ENCODE results near the gene OGFR.

Gene OGFR

GRCh38 chr20:62760471-62760855 lies 44.2 kb upstream of the OGFR start:
- DNase-seq (ENCODE audit: low read depth), result no peak
- TF ChIP-seq, protein P1, sequence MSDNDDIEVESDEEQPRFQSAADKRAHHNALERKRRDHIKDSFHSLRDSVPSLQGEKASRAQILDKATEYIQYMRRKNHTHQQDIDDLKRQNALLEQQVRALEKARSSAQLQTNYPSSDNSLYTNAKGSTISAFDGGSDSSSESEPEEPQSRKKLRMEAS (IDR thresholded peaks at IDR 0.05; ENCODE audit: low read depth, low read length), result no peak
- TF ChIP-seq MYC (IDR thresholded peaks at IDR 0.05; ENCODE audit: low read depth, low read length) (no peak), CTCF (IDR thresholded peaks at IDR 0.05; ENCODE audit: low read depth, low read length) (no peak), POLR2A (IDR thresholded peaks at IDR 0.05; ENCODE audit: extremely low read depth, insufficient read length) (no peak)
- H3K4me3 ChIP-seq (ENCODE audit: low read depth, low read length), result no peak overlapping the region

- no peak overlapping the region for H3K4me3 ChIP-seq (ENCODE audit: low read depth, low read length)
- TF ChIP-seq, protein P1 (IDR thresholded peaks at IDR 0.05; ENCODE audit: low read depth, low read length), result no peak
- TF ChIP-seq POLR2A (IDR thresholded peaks at IDR 0.05; ENCODE audit: extremely low read depth, insufficient read length) (no peak), CTCF (IDR thresholded peaks at IDR 0.05; ENCODE audit: low read depth, low read length) (no peak), MYC (IDR thresholded peaks at IDR 0.05; ENCODE audit: low read depth, low read length) (no peak)
- DNase-seq (ENCODE audit: low read depth), result no peak
Observed at GRCh38 chr20:62760856-62761758, 43.5 kb upstream of the OGFR start.

DNA sequence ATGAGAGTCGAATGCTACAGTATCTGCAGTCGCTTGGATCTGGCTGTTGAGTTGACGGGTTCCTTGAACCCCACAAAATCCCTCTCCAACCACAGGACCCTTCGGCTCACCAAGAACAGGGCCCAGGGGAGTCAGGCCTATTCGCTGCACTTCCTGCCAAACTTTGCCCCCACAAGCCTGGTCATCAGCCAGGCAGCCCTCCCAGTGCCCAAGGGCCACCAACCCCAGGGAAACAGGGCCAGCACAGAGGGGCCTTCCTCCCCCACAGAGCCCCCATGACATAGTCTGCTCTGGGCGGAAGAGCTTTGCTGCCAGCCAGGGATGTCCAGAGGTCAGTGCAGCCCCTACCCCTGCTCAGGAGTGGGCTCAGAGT lies 42.9 kb upstream of the OGFR start:
- DNase-seq (ENCODE audit: low read depth), result no peak
- H3K4me3 ChIP-seq (ENCODE audit: low read depth, low read length), result no peak overlapping the region
- no peak for TF ChIP-seq CTCF (IDR thresholded peaks at IDR 0.05; ENCODE audit: low read depth, low read length)
- TF ChIP-seq, protein P1 (IDR thresholded peaks at IDR 0.05; ENCODE audit: low read depth, low read length), result no peak
- TF ChIP-seq POLR2A (IDR thresholded peaks at IDR 0.05; ENCODE audit: extremely low read depth, insufficient read length), result no peak
- no peak for TF ChIP-seq MYC (IDR thresholded peaks at IDR 0.05; ENCODE audit: low read depth, low read length)

GRCh38 chr20:62762376-62762775 lies 42.3 kb upstream of the OGFR start:
- no peak for DNase-seq (ENCODE audit: low read depth)
- H3K4me3 ChIP-seq (ENCODE audit: low read depth, low read length), result no peak overlapping the region
- TF ChIP-seq, protein P1 (IDR thresholded peaks at IDR 0.05; ENCODE audit: low read depth, low read length), result no peak
- no peak for TF ChIP-seq MYC (IDR thresholded peaks at IDR 0.05; ENCODE audit: low read depth, low read length)
- TF ChIP-seq CTCF (IDR thresholded peaks at IDR 0.05; ENCODE audit: low read depth, low read length), result no peak
- TF ChIP-seq POLR2A (IDR thresholded peaks at IDR 0.05; ENCODE audit: extremely low read depth, insufficient read length), result no peak

DNA sequence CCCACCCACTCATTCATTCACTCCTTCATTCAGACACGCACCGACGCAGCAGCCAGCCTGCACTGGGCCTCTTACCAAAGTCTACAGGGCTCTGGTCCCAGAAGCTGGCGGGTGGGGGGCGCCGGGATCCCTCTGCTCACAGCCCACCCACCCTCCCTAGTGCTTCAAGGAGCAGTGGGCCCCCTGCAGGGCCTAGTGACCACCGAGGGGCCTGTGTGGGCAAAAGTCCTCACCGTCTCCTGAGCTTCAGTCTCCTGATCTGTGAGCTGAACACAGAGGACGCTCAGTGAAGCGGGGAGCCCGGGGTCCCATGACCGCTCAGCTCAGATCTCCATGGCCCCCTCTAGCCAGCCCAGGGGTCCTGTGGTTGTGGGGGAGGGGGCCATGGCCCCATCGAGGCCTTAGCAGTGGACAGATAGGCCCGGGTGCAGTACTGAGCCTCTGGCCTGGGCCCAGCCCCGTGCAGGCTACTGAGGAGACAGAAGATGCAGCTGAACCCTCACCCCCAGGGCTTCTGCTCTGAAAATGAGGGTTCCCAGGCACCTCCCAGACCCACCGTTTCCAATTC lies 41.8 kb upstream of the OGFR start:
- DNase-seq (ENCODE audit: low read depth), result no peak
- TF ChIP-seq, protein P1 (IDR thresholded peaks at IDR 0.05; ENCODE audit: low read depth, low read length), result no peak
- TF ChIP-seq CTCF (IDR thresholded peaks at IDR 0.05; ENCODE audit: low read depth, low read length), result no peak
- no peak for TF ChIP-seq POLR2A (IDR thresholded peaks at IDR 0.05; ENCODE audit: extremely low read depth, insufficient read length)
- TF ChIP-seq MYC (IDR thresholded peaks at IDR 0.05; ENCODE audit: low read depth, low read length), result no peak
- no peak overlapping the region for H3K4me3 ChIP-seq (ENCODE audit: low read depth, low read length)

Data from NB4 (cell line).